ENCODE data around the gene CDC42BPB. TPM values are rescaled to one million over a fixed set of nuclear protein-coding genes. Genes with fewer than 3 reads are reported as not detected.

The CDC42BPB gene
- total and polyA plus RNA-seq, 2 donors from 2014 or later = 22.5 to 127 TPM

DNA sequence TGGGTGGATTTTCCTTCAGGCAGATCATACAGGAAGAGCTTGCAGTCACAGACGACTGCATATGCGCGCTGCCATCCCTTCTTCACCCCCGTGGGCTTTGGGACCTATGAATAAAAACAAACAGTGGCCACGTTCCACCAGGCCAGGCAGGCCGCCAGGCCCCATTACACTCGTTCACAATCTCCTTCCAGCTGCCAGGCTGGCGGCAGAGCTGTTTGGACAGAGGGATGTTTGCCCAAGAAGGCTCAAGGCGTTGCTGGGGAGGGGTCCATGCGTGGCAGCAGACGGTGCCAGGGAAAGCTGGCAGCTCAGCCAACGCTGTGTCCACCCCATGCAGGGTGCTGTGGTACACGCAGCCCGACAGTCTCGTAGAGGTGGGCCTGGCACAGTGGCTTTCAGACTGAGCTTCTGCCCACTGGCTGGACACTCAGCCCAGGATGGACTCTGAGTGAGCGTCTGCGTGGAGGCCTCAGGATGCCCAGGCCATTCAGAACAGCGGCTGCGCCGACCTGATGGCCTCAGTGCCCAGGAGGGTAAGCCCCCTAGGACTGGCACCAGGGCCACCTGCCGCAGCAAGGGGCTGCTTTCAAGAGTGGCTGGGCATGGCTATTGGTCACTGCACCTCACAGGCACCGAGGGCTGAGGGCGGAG is 107.4 kb downstream of the CDC42BPB start:
- no peaks in the 10 kb centered on the region for H3K4me1 ChIP-seq (ENCODE audit: control insufficient read depth in 2 of 3, insufficient read depth in 2 of 3, low read depth in 1 of 3, low read length in 3 of 3)
- no peak for FAIRE-seq
- peaks cover 2 to 77% (median 59%) of the 10 kb centered on the region in 3 donors for H3K36me3 ChIP-seq (ENCODE audit: control insufficient read depth in 2 of 3, insufficient read depth in 3 of 3, low read length in 3 of 3)
- no peak overlapping the region for H3K4me3 ChIP-seq (ENCODE audit: low read length in 3 of 3)
- TF ChIP-seq, protein P1, sequence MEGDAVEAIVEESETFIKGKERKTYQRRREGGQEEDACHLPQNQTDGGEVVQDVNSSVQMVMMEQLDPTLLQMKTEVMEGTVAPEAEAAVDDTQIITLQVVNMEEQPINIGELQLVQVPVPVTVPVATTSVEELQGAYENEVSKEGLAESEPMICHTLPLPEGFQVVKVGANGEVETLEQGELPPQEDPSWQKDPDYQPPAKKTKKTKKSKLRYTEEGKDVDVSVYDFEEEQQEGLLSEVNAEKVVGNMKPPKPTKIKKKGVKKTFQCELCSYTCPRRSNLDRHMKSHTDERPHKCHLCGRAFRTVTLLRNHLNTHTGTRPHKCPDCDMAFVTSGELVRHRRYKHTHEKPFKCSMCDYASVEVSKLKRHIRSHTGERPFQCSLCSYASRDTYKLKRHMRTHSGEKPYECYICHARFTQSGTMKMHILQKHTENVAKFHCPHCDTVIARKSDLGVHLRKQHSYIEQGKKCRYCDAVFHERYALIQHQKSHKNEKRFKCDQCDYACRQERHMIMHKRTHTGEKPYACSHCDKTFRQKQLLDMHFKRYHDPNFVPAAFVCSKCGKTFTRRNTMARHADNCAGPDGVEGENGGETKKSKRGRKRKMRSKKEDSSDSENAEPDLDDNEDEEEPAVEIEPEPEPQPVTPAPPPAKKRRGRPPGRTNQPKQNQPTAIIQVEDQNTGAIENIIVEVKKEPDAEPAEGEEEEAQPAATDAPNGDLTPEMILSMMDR (IDR thresholded peaks at IDR 0.05; ENCODE audit: borderline replicate concordance, extremely low read depth, insufficient read depth) = no peak
- H3K27me3 ChIP-seq (ENCODE audit: control insufficient read depth, insufficient read depth, low read length) = no peaks in the 10 kb centered on the region
- no peak overlapping the region for H3K27ac ChIP-seq (ENCODE audit: low read depth in 2 of 2, low read length in 2 of 2)
- H3K9me3 ChIP-seq (ENCODE audit: control insufficient read depth in 2 of 3, insufficient read depth in 1 of 3, low read length in 3 of 3) = no peaks in the 10 kb centered on the region
- intact Hi-C loops (cut with DNase I) = no loop called here
- DNase-seq = peak in 1 of 5 donors; percentile 68
- no peak overlapping the region for H3K9ac ChIP-seq (ENCODE audit: low read length in 3 of 3)

DNA sequence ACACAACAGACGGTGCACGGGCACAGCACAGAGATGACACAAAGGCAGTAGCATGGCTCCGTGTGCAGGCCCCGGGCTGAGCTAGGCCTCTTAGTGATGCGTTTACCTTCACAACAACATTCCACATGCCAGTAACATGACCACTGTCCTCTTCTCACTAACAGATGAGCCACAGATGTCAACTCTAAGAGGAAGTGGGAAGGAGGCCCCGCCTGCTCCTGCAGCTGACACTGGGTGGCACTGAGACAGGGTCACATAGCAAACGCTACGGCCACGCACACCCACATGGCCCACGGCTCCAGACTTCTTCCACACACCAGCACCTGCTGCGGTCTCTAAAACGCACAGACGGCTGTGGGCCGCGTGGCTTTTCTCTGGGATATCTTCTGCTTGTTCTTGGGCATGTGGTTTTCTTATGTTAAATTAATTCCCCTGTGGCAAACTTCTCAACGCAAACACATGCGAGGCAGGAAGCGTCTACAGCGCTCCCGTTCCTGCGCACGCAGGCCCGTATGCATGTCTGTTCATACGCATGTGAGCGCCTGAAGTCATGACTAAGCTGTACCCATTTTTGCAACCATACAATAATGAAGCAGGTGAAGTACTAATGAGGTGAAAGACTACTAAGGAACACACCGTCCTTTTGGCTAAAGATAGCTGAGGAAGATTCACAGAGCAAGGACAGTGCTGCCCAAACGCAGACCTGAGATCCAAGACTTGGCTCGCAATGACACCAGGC is 108.1 kb downstream of the CDC42BPB start:
- no peaks in the 10 kb centered on the region for H3K9me3 ChIP-seq (ENCODE audit: control insufficient read depth in 2 of 3, insufficient read depth in 1 of 3, low read length in 3 of 3)
- FAIRE-seq (no peak), DNase-seq (peak in 1 of 5 donors; percentile 63)
- H3K27ac ChIP-seq (ENCODE audit: low read depth in 2 of 2, low read length in 2 of 2) = no peak overlapping the region
- no peak overlapping the region for H3K9ac ChIP-seq (ENCODE audit: low read length in 3 of 3)
- no peak overlapping the region for H3K4me3 ChIP-seq (ENCODE audit: low read length in 3 of 3)
- no peaks in the 10 kb centered on the region for H3K27me3 ChIP-seq (ENCODE audit: control insufficient read depth, insufficient read depth, low read length)
- H3K4me1 ChIP-seq (ENCODE audit: control insufficient read depth in 2 of 3, insufficient read depth in 2 of 3, low read depth in 1 of 3, low read length in 3 of 3) = no peaks in the 10 kb centered on the region
- intact Hi-C loops (cut with DNase I) = no loop called here
- TF ChIP-seq, protein P1 (IDR thresholded peaks at IDR 0.05; ENCODE audit: borderline replicate concordance, extremely low read depth, insufficient read depth) = no peak
- H3K36me3 ChIP-seq (ENCODE audit: control insufficient read depth in 2 of 3, insufficient read depth in 3 of 3, low read length in 3 of 3) = peaks cover 2 to 71% (median 57%) of the 10 kb centered on the region in 3 donors

DNA sequence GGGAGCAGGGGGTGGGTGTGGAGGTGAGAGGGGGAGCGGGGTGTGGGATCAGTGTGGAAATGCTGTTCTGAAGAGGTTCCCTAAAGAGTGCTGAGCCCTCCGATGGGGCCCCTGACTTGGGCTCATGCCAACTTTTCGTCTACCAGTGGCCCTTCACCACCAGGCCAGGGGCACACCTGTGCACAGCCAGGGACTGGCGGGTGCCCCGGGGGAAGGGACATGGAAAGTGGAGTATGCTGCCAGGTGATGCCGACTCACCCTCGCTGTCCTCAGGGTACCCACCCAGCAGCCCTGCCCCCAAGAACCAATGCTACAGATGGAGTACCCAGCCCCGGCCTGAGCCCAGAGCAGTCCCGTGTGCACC is 108.7 kb downstream of the CDC42BPB start:
- Histone ChIP-seq H3K4me3 (ENCODE audit: low read length in 3 of 3) (no peak overlapping the region), H3K27me3 (ENCODE audit: control insufficient read depth, insufficient read depth, low read length) (no peaks in the 10 kb centered on the region), H3K9me3 (ENCODE audit: control insufficient read depth in 2 of 3, insufficient read depth in 1 of 3, low read length in 3 of 3) (no peaks in the 10 kb centered on the region), H3K4me1 (ENCODE audit: control insufficient read depth in 2 of 3, insufficient read depth in 2 of 3, low read depth in 1 of 3, low read length in 3 of 3) (no peaks in the 10 kb centered on the region), H3K36me3 (ENCODE audit: control insufficient read depth in 2 of 3, insufficient read depth in 3 of 3, low read length in 3 of 3) (peaks cover 2 to 72% (median 57%) of the 10 kb centered on the region in 3 donors), H3K27ac (ENCODE audit: low read depth in 2 of 2, low read length in 2 of 2) (no peak overlapping the region), H3K9ac (ENCODE audit: low read length in 3 of 3) (no peak overlapping the region)
- TF ChIP-seq, protein P1 (IDR thresholded peaks at IDR 0.05; ENCODE audit: borderline replicate concordance, extremely low read depth, insufficient read depth) = no peak
- FAIRE-seq = no peak
- peak in 1 of 5 donors; percentile 59 for DNase-seq
- intact Hi-C loops (cut with DNase I) = no loop called here
